Mesenchymal stem cell (in vitro differentiated cells and primary cell): ENCODE measurements around the gene CPLX1.

ENCODE experiments used
- DNase-seq: peaks from one replicate; pipeline ENCODE4 v3.0.0-alpha.2; 2013
- H2AFZ ChIP-seq: one replicate; pipeline ENCODE4 v1.6.1; 2013; ENCODE audit warnings: low read depth, mild to moderate bottlenecking, control low read depth, inconsistent platforms, low read length, moderate library complexity
- H2AK5ac ChIP-seq: 2 replicates; pipeline ENCODE4 v1.6.1; 2013; ENCODE audit warnings: low read length, moderate library complexity, mild to moderate bottlenecking, inconsistent platforms; ENCODE audit not compliant: severe bottlenecking
- H2BK120ac ChIP-seq: one replicate; pipeline ENCODE4 v1.6.1; 2013; ENCODE audit warnings: low read depth, mild to moderate bottlenecking, inconsistent platforms, low read length, moderate library complexity
- H2BK12ac ChIP-seq, 2 experiments: one replicate each; pipeline ENCODE4 v1.6.1; 2013; ENCODE audit warnings: inconsistent platforms in 2 of 2, low read length in 2 of 2, mild to moderate bottlenecking in 2 of 2, moderate library complexity in 2 of 2, control low read depth in 1 of 2
- H2BK15ac ChIP-seq: one replicate; pipeline ENCODE4 v1.6.1; 2013; ENCODE audit warnings: mild to moderate bottlenecking, low read depth, inconsistent platforms; ENCODE audit not compliant: poor library complexity, severe bottlenecking
- H2BK5ac ChIP-seq: 2 replicates; pipeline ENCODE4 v1.6.1; 2013; ENCODE audit warnings: low read depth, mild to moderate bottlenecking, low read length, control low read depth, inconsistent platforms; ENCODE audit not compliant: poor library complexity, severe bottlenecking
- H3K14ac ChIP-seq, 2 experiments: one replicate each; pipeline ENCODE4 v1.6.1; 2013; ENCODE audit warnings: inconsistent platforms in 2 of 2, low read length in 2 of 2, control low read depth in 1 of 2, mild to moderate bottlenecking in 1 of 2, moderate library complexity in 1 of 2
- H3K18ac ChIP-seq, 2 experiments: one replicate each; pipeline ENCODE4 v1.6.1; 2013; ENCODE audit warnings: inconsistent platforms in 2 of 2, low read length in 2 of 2, control low read depth in 1 of 2, low read depth in 1 of 2, mild to moderate bottlenecking in 1 of 2
- H3K23ac ChIP-seq, 2 experiments: one replicate each; pipeline ENCODE4 v1.6.1; 2013; ENCODE audit warnings: inconsistent platforms in 2 of 2, low read length in 2 of 2, mild to moderate bottlenecking in 2 of 2, moderate library complexity in 2 of 2, control low read depth in 1 of 2
- H3K27ac ChIP-seq: 2 replicates; pipeline ENCODE4 v1.5.1; 2013; ENCODE audit warnings: mild to moderate bottlenecking, moderate library complexity, low read length, control low read depth, inconsistent platforms; ENCODE audit not compliant: poor library complexity, severe bottlenecking
- H3K27me3 ChIP-seq, 2 experiments: 2 replicates each; pipeline versions ENCODE4 v1.6.1 to v1.7.0; 2013; ENCODE audit warnings: low read length in 2 of 2, mild to moderate bottlenecking in 2 of 2, moderate library complexity in 2 of 2, control low read depth in 1 of 2, inconsistent platforms in 1 of 2; ENCODE audit not compliant: control insufficient read depth in 1 of 2, insufficient read depth in 1 of 2
- H3K36me3 ChIP-seq, 2 experiments: 2 replicates each; pipeline versions ENCODE4 v1.6.1 to v1.7.0; 2013; ENCODE audit warnings: low read length in 2 of 2, control low read depth in 1 of 2, inconsistent platforms in 1 of 2, low read depth in 1 of 2, mild to moderate bottlenecking in 1 of 2; ENCODE audit not compliant: insufficient read depth in 2 of 2, control insufficient read depth in 1 of 2
- H3K4ac ChIP-seq, 2 experiments: one replicate each; pipeline ENCODE4 v1.6.1; 2013; ENCODE audit warnings: inconsistent platforms in 2 of 2, low read length in 2 of 2, mild to moderate bottlenecking in 2 of 2, moderate library complexity in 2 of 2, control low read depth in 1 of 2, low read depth in 1 of 2
- H3K4me1 ChIP-seq: 2 replicates; pipeline ENCODE4 v1.6.1; 2013; ENCODE audit warnings: low read depth, low read length, control low read depth; ENCODE audit not compliant: control insufficient read depth, insufficient read depth
- H3K4me2 ChIP-seq: 2 replicates; pipeline ENCODE4 v1.6.1; 2013; ENCODE audit warnings: low read length, mild to moderate bottlenecking, inconsistent platforms; ENCODE audit not compliant: poor library complexity, severe bottlenecking
- H3K4me3 ChIP-seq, 2 experiments: 2 replicates each; pipeline versions ENCODE4 v1.5.1 to v1.7.0; 2013; ENCODE audit warnings: low read length in 2 of 2, mild to moderate bottlenecking in 2 of 2, control low read depth in 1 of 2, low read depth in 1 of 2; ENCODE audit not compliant: insufficient read depth in 1 of 2
- H3K79me1 ChIP-seq: replicated peaks from 2 replicates; pipeline ENCODE4 v1.6.1; 2013; ENCODE audit warnings: mild to moderate bottlenecking, control low read depth, low read length, inconsistent platforms; ENCODE audit not compliant: poor library complexity, severe bottlenecking
- H3K9ac ChIP-seq: 2 replicates; pipeline ENCODE4 v1.7.0; 2013; ENCODE audit warnings: mild to moderate bottlenecking, low read length, moderate library complexity
- H3K9me3 ChIP-seq: 2 replicates; pipeline ENCODE4 v1.7.0; 2013; ENCODE audit warnings: mild to moderate bottlenecking, low read length; ENCODE audit not compliant: control insufficient read depth
- H4K8ac ChIP-seq: one replicate; pipeline ENCODE4 v1.6.1; 2013; ENCODE audit warnings: inconsistent platforms, mild to moderate bottlenecking, low read length, moderate library complexity
- H4K91ac ChIP-seq: one replicate; pipeline ENCODE4 v1.6.1; 2013; ENCODE audit warnings: mild to moderate bottlenecking, low read length, inconsistent platforms
- WGBS: methylation state at CpG from one replicate; pipeline ENCODE4 v1.1.7; 2013; ENCODE audit warnings: mixed read lengths; 5-methylcytosine and 5-hydroxymethylcytosine counted together

The CPLX1 gene

GRCh38 chr4:772118-772517 is 53.8 kb downstream of the CPLX1 start:
- H3K9ac ChIP-seq = peak overlapping the region; percentile 56
- no peak overlapping the region for H2BK5ac ChIP-seq
- H2BK15ac ChIP-seq = no peak overlapping the region
- no peak overlapping the region for H3K14ac ChIP-seq
- no peaks in the 10 kb centered on the region for H3K9me3 ChIP-seq
- no peak overlapping the region for H4K91ac ChIP-seq
- H3K27me3 ChIP-seq = no peaks in the 10 kb centered on the region
- H3K23ac ChIP-seq = no peak overlapping the region
- H2AK5ac ChIP-seq = no peak overlapping the region
- no peak for DNase-seq
- no peak overlapping the region for H3K4ac ChIP-seq
- H3K4me3 ChIP-seq = no peak overlapping the region
- H2AFZ ChIP-seq = no peak overlapping the region
- H3K4me2 ChIP-seq = no peak overlapping the region
- no peak overlapping the region for H4K8ac ChIP-seq
- H3K79me1 ChIP-seq = peaks cover 2% of the 10 kb centered on the region
- H3K18ac ChIP-seq = no peak overlapping the region
- peaks cover 66 to 77% of the 10 kb centered on the region in 2 experiments for H3K36me3 ChIP-seq
- WGBS = 79% methylated on average over 4 of the region's 7 CpGs
- H2BK12ac ChIP-seq = no peak overlapping the region
- peaks cover 26% of the 10 kb centered on the region for H3K4me1 ChIP-seq
- no peak overlapping the region for H3K27ac ChIP-seq
- no peak overlapping the region for H2BK120ac ChIP-seq

GRCh38 chr4:771464-771863 is 54.5 kb downstream of the CPLX1 start:
- H3K14ac ChIP-seq = no peak overlapping the region
- no peak overlapping the region for H3K23ac ChIP-seq
- H4K8ac ChIP-seq = no peak overlapping the region
- no peak overlapping the region for H2BK120ac ChIP-seq
- no peak overlapping the region for H3K4me2 ChIP-seq
- no peak overlapping the region for H2AK5ac ChIP-seq
- no peak overlapping the region for H4K91ac ChIP-seq
- DNase-seq = no peak
- H3K4ac ChIP-seq = no peak overlapping the region
- H2BK12ac ChIP-seq = no peak overlapping the region
- no peaks in the 10 kb centered on the region for H3K27me3 ChIP-seq
- H3K9ac ChIP-seq = peak overlapping the region; percentile 56
- peaks cover 26% of the 10 kb centered on the region for H3K4me1 ChIP-seq
- no peak overlapping the region for H2BK5ac ChIP-seq
- WGBS = 97% methylated on average over 6 of the region's 6 CpGs
- H3K18ac ChIP-seq = no peak overlapping the region
- H2AFZ ChIP-seq = no peak overlapping the region
- H2BK15ac ChIP-seq = no peak overlapping the region
- H3K4me3 ChIP-seq = peak overlapping the region in 1 of 2 experiments; percentile 11
- no peaks in the 10 kb centered on the region for H3K9me3 ChIP-seq
- H3K36me3 ChIP-seq = peaks cover 68 to 77% of the 10 kb centered on the region in 2 experiments
- no peak overlapping the region for H3K27ac ChIP-seq
- peaks cover 2% of the 10 kb centered on the region for H3K79me1 ChIP-seq

DNA sequence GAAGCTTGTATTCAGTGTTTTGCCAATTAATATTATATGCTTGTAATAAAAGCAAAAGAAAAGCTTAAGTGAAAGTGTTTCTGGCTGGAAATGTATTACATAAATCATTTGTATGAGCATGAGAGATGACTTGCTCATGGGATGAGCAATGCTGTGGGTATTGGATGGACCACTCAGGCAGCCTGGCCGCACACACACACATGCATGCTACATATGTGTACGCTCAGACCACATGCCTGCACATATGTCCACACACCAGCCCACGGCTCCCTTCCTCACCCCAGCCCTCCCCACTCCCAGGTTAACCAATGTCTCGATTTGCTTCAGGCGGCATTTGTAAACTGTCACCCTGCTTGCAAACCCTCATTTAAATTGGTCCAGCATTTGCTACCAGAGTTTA is 55.9 kb downstream of the CPLX1 start:
- H3K36me3 ChIP-seq = peaks cover 73 to 75% of the 10 kb centered on the region in 2 experiments
- no peak overlapping the region for H2AFZ ChIP-seq
- no peak overlapping the region for H3K4me2 ChIP-seq
- peaks cover 6% of the 10 kb centered on the region for H3K79me1 ChIP-seq
- no peak overlapping the region for H2BK120ac ChIP-seq
- H3K27ac ChIP-seq = peak overlapping the region; percentile 6
- no peak overlapping the region for H3K4me3 ChIP-seq
- peaks cover 33% of the 10 kb centered on the region for H3K4me1 ChIP-seq
- H3K9me3 ChIP-seq = no peaks in the 10 kb centered on the region
- peak overlapping the region; percentile 45 for H4K91ac ChIP-seq
- H3K9ac ChIP-seq = no peak overlapping the region
- no peak overlapping the region for H3K4ac ChIP-seq
- no peak for DNase-seq
- no peak overlapping the region for H2BK12ac ChIP-seq
- H2AK5ac ChIP-seq = no peak overlapping the region
- H3K27me3 ChIP-seq = no peaks in the 10 kb centered on the region
- H3K23ac ChIP-seq = no peak overlapping the region
- H2BK15ac ChIP-seq = no peak overlapping the region
- WGBS = 96% methylated on average over 5 of the region's 5 CpGs
- H3K14ac ChIP-seq = no peak overlapping the region
- H2BK5ac ChIP-seq = no peak overlapping the region
- no peak overlapping the region for H4K8ac ChIP-seq
- H3K18ac ChIP-seq = no peak overlapping the region

DNA sequence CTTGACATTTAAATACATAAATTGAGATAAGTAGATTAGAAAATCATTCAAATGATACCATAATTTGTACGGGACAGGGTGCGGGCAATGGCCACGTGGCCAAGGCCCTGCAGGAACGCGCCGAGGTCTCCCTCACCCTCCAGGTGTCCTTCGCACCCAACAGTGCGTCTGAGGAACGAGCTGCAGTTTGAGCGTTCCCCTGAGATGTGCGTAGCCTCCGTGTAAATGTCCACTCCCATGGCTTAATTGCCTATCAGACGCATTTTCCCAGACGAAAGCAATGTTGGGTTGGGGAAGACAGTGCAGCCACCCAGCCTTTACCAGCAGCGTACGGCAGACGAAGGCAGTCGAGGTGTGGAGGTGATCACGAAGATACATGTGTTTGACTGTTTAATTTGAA is 56.4 kb downstream of the CPLX1 start:
- Histone ChIP-seq H3K4me2 (no peak overlapping the region), H4K91ac (no peak overlapping the region), H4K8ac (no peak overlapping the region), H3K27me3 (no peaks in the 10 kb centered on the region), H2BK15ac (no peak overlapping the region), H2BK5ac (no peak overlapping the region), H3K23ac (no peak overlapping the region), H3K4me1 (peaks cover 36% of the 10 kb centered on the region), H3K9me3 (no peaks in the 10 kb centered on the region), H3K9ac (no peak overlapping the region), H2AFZ (no peak overlapping the region), H3K36me3 (peaks cover 72 to 74% of the 10 kb centered on the region in 2 experiments), H2AK5ac (no peak overlapping the region), H2BK12ac (no peak overlapping the region), H2BK120ac (no peak overlapping the region), H3K4me3 (no peak overlapping the region), H3K79me1 (peaks cover 7% of the 10 kb centered on the region), H3K14ac (no peak overlapping the region), H3K27ac (no peak overlapping the region), H3K18ac (no peak overlapping the region), H3K4ac (no peak overlapping the region)
- DNase-seq = no peak
- 96% methylated on average over 19 of the region's 19 CpGs for WGBS
